ENCODE results near the gene CDKN2D. TPM values are rescaled to one million over a fixed set of nuclear protein-coding genes. Genes with fewer than 3 reads are reported as not detected.

The CDKN2D gene
- total RNA-seq, 1 experiment from 2014 or later: 13.8 TPM

GRCh38 chr19:10577951-10578350 is 9.2 kb upstream of the CDKN2D start:
- ChIA-PET RAD21 (ENCODE audit: low non-redundant PET in 1 of 2, low total read pairs in 2 of 2, uncharacterized antibody in 2 of 2, unreplicated experiment in 2 of 2) (interaction anchor here in 1 of 2 experiments (0.9 kb wide), 1 partner anchor 37 kb away, joined by 3 read pairs; no protein-coding TSS in a partner anchor), POLR2A (no interaction called here), CTCF (interaction anchor here (0.7 kb wide), 1 partner anchor 108 kb away, joined by 3 read pairs; no protein-coding TSS in a partner anchor)
- intact Hi-C loops (cut with micrococcal nuclease): no loop called here
- Histone ChIP-seq H3K9me2 (ENCODE audit: insufficient read depth) (no peaks in the 10 kb centered on the region), H3K4me3 (replicated peaks in 1 of 2; ENCODE audit: low read depth in 1 of 2, low read length in 2 of 2) (no peak overlapping the region), H3K9ac (ENCODE audit: low read length) (peak overlapping the region; percentile 60), H3K4me2 (ENCODE audit: low read length) (peak overlapping the region; percentile 74; the same call in 1 of the 2 replicates), H3K27ac (ENCODE audit: low read depth, low read length) (peak overlapping the region; percentile 67), H2AFZ (ENCODE audit: low read depth, low read length, poor library complexity, severe bottlenecking) (no peak overlapping the region), H3K4me1 (ENCODE audit: control insufficient read depth in 1 of 2, insufficient read depth in 2 of 2, low read length in 2 of 2) (peaks cover 8 to 20% of the 10 kb centered on the region in 2 experiments; a peak in 3 of 4 replicates), H3K9me3 (ENCODE audit: control insufficient read depth in 1 of 2, insufficient read depth in 1 of 2, low read depth in 1 of 2, low read length in 2 of 2) (no peaks in the 10 kb centered on the region), H3K36me3 (ENCODE audit: control insufficient read depth in 1 of 2, insufficient read depth in 2 of 2, low read length in 2 of 2) (peaks cover 9 to 14% of the 10 kb centered on the region in 2 experiments; a peak in 3 of 4 replicates), H3K27me3 (ENCODE audit: insufficient read depth, low read length) (no peaks in the 10 kb centered on the region), H3K79me2 (ENCODE audit: insufficient read depth, low read length) (no peaks in the 10 kb centered on the region; the same call in 1 of the 2 replicates), H4K20me1 (ENCODE audit: insufficient read depth) (no peaks in the 10 kb centered on the region)
- no TSS peak for BruUV-seq (replicated peaks)
- TF ChIP-seq YY1 (IDR thresholded peaks at IDR 0.05; ENCODE audit: extremely low read depth, insufficient replicate concordance, low read depth, low read length) (no peak), RAD21 (IDR thresholded peaks at IDR 0.05; ENCODE audit: low read depth) (no peak), SIN3A (IDR thresholded peaks at IDR 0.05; ENCODE audit: low read depth) (no peak), ZFX (IDR thresholded peaks at IDR 0.05) (no peak), MAX (IDR thresholded peaks at IDR 0.05) (no peak), REST (IDR thresholded peaks at IDR 0.05; ENCODE audit: low read depth) (no peak), POLR2A (IDR thresholded peaks at IDR 0.05; ENCODE audit: borderline replicate concordance, extremely low read depth, insufficient read depth, insufficient read length) (no peak), TCF7L2 (IDR thresholded peaks at IDR 0.05; ENCODE audit: borderline replicate concordance, extremely low read depth, insufficient read depth, insufficient read length) (no peak), ZBTB33 (IDR thresholded peaks at IDR 0.05; ENCODE audit: extremely low read depth, insufficient replicate concordance, low read length) (no peak), ELF1 (IDR thresholded peaks at IDR 0.05; ENCODE audit: borderline replicate concordance, low read depth) (no peak), FOSL1 (IDR thresholded peaks at IDR 0.05; ENCODE audit: low read depth) (no peak), EZH2phosphoT487 (IDR thresholded peaks at IDR 0.05; ENCODE audit: borderline replicate concordance) (no peak), ATF3 (IDR thresholded peaks at IDR 0.05) (no peak), EZH2 (IDR thresholded peaks at IDR 0.05) (no peak), SRF (IDR thresholded peaks at IDR 0.05; ENCODE audit: low read depth) (no peak), JUND (IDR thresholded peaks at IDR 0.05) (no peak), CEBPB (IDR thresholded peaks at IDR 0.05; ENCODE audit: low read depth) (no peak), CBX3 (IDR thresholded peaks at IDR 0.05; ENCODE audit: low read depth) (no peak)
- DNase-seq (ENCODE audit: low read depth, low spot score): no peak
- ATAC-seq: no peak

Data from HCT116 (cell line).